ENCODE results near the gene PKN1. TPM values are rescaled to one million over a fixed set of nuclear protein-coding genes. Genes with fewer than 3 reads are reported as not detected.

The PKN1 gene
- total and polyA plus RNA-seq, 2 of the 4 experiments (the other 2 are of a cell fraction), result 39.1 to 41.4 TPM

DNA sequence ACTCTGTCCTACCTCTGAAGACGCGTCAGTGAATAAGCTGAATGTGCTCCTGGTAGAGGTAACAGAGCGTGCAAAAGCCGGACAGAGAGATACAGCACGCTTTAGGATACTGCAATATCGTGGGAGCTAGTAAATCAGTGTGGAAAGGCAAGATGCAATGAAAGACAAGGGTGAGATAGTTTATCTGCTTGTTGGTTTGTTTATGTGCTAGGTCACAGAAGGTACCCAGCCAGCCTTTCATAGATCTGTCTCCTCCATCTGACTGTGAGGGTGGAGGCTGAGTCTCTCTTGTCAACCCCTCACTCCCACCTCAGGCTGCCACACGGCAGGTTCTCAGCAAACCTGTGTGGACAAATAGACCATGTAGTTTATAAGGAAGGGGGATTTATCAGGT is 63.7 kb downstream of the PKN1 start:
- intact Hi-C loops (cut with micrococcal nuclease), result no loop called here
- Histone ChIP-seq H4K5ac (ENCODE audit: low read depth, low read length) (peak overlapping the region; percentile 18; the same call in 1 of the 2 replicates), H3K79me1 (ENCODE audit: low read depth in 1 of 2, low read length in 2 of 2) (peaks cover 16 to 31% of the 10 kb centered on the region in 2 experiments), H4K20me1 (ENCODE audit: insufficient read depth, low read length) (peaks cover 21% of the 10 kb centered on the region), H2AK9ac (replicated peaks; ENCODE audit: low read depth, low read length, poor library complexity) (peak overlapping the region; percentile 13), H3K18ac (ENCODE audit: low read depth, low read length) (no peak overlapping the region), H2BK20ac (ENCODE audit: low read depth, low read length) (no peak overlapping the region), H3K9me3 (ENCODE audit: control insufficient read depth, insufficient read depth, low read length) (no peaks in the 10 kb centered on the region), H3K56ac (ENCODE audit: extremely low read depth, insufficient read depth, low read length) (no peak overlapping the region), H3K36me3 (ENCODE audit: control insufficient read depth, insufficient read depth, low read length) (peaks cover 7% of the 10 kb centered on the region; the same call in 1 of the 2 replicates), H3K27me3 (ENCODE audit: control insufficient read depth, insufficient read depth, low read length) (no peaks in the 10 kb centered on the region), H3K23ac (ENCODE audit: low read depth, low read length) (no peak overlapping the region), H3K4me3 (ENCODE audit: insufficient read depth, low read depth, low read length) (no peak overlapping the region), H4K8ac (ENCODE audit: low read depth in 2 of 2, low read length in 2 of 2) (peak overlapping the region; percentile 45 to 61; a peak in 3 of 4 replicates), H3K9me1 (ENCODE audit: insufficient read depth, low read length) (peaks cover 11% of the 10 kb centered on the region), H2AFZ (replicated peaks; ENCODE audit: low read length, poor library complexity) (peak overlapping the region; percentile 92), H3K4me1 (ENCODE audit: control insufficient read depth, insufficient read depth, low read length) (peaks cover 8% of the 10 kb centered on the region), H2BK120ac (ENCODE audit: low read depth, low read length) (peak overlapping the region; percentile 28; the same call in 1 of the 2 replicates), H3K14ac (replicated peaks; ENCODE audit: low read depth, low read length) (peak overlapping the region; percentile 1; the same call in 1 of the 2 replicates), H3K27ac (ENCODE audit: insufficient read depth, low read length) (no peak overlapping the region), H2BK15ac (ENCODE audit: low read depth, low read length) (0 out of 3 replicates have a peak overlapping the region, but pooled peaks have one; percentile 12), H3K9ac (ENCODE audit: low read depth, low read length) (no peak overlapping the region), H3K4ac (ENCODE audit: low read depth, low read length) (peak overlapping the region; percentile 44; the same call in 1 of the 2 replicates), H4K91ac (ENCODE audit: insufficient read depth, low read depth, low read length) (no peak overlapping the region; the same call in 1 of the 2 replicates), H2AK5ac (ENCODE audit: low read depth, low read length) (peak overlapping the region; percentile 6; the same call in 1 of the 2 replicates), H3K4me2 (ENCODE audit: low read depth, low read length) (peak overlapping the region; percentile 88), H2BK5ac (ENCODE audit: low read depth, low read length, poor library complexity, severe bottlenecking) (peak overlapping the region; percentile 34)
- no TSS peak for BruUV-seq (replicated peaks)
- DNase-seq (no peak), ATAC-seq (ENCODE audit: low read depth) (no peak)
- 57% methylated on average over 5 of the region's 7 CpGs; no CpG with 5 or more reads in 1 of the 2 experiments for WGBS, 2 experiments (ENCODE audit: extremely low coverage in 2 of 2, insufficient read length in 1 of 2)
- CTCF ChIA-PET, result no interaction called here
- in situ Hi-C loops (cut with MboI; ENCODE audit: low sequenced_read_pairs), result no loop called here
- no peak for TF ChIP-seq POLR2A (IDR thresholded peaks at IDR 0.05; ENCODE audit: low read depth, low read length)
- TF ChIP-seq CEBPB (IDR thresholded peaks at IDR 0.05; ENCODE audit: low read depth, low read length), result no peak
- TF ChIP-seq FOS (IDR thresholded peaks at IDR 0.05; ENCODE audit: low read depth, low read length), result no peak
- no peak for TF ChIP-seq CHD1 (IDR thresholded peaks at IDR 0.05; ENCODE audit: low read depth, low read length)
- TF ChIP-seq USF2 (IDR thresholded peaks at IDR 0.05; ENCODE audit: low read depth, low read length), result no peak
- TF ChIP-seq RCOR1 (IDR thresholded peaks at IDR 0.05; ENCODE audit: insufficient replicate concordance, low read length), result no peak
- TF ChIP-seq BHLHE40 (IDR thresholded peaks at IDR 0.05; ENCODE audit: low read depth, low read length), result no peak
- no peak for TF ChIP-seq RAD21 (IDR thresholded peaks at IDR 0.05; ENCODE audit: low read length)
- TF ChIP-seq NFE2L2 (IDR thresholded peaks at IDR 0.05; ENCODE audit: low read depth, low read length), result no peak
- TF ChIP-seq CTCF (conservative IDR thresholded peaks at IDR 0.05; ENCODE audit: low read depth, low read length), result no peak
- POLR2A ChIA-PET (ENCODE audit: unreplicated experiment), result no interaction called here
- dilution Hi-C loops (cut with HindIII; ENCODE audit: low sequenced_read_pairs, unreplicated experiment), result no loop called here

All from IMR-90 (cell line).